Activated T-cell treated with anti-CD3 and anti-CD28 coated beads, Interleukin-2, amount 50 U/mL, for 72 hours (primary cell): Measurements from ENCODE around the gene RAB44. TPM values are rescaled to one million over a fixed set of nuclear protein-coding genes. Genes with fewer than 3 reads are reported as not detected.

ENCODE experiments used
- ATAC-seq, 2 donors: fragments of 150-1000 bp; cut with Tn5 transposase; replicated peaks in 1 of 2; 2 replicates each; pipeline ENCODE4 v1.10.0; 2021; ENCODE audit warnings: moderate library complexity in 2 of 2, mild to moderate bottlenecking in 1 of 2
- DNase-seq, 2 donors: peaks; one replicate each; pipeline ENCODE4 v3.0.0; 2021 to 2022; ENCODE audit warnings: mixed read lengths in 1 of 2
- H3K27ac Mint-ChIP-seq: one replicate; pipeline ENCODE4 v1.8.0; 2022; ENCODE audit warnings: mild to moderate bottlenecking, moderate library complexity, mixed read lengths
- H3K27me3 Mint-ChIP-seq: one replicate; pipeline ENCODE4 v1.8.0; 2022; ENCODE audit warnings: low read depth, mixed read lengths
- H3K36me3 Mint-ChIP-seq, 2 donors: one replicate each; pipeline ENCODE4 v1.8.0; 2022; ENCODE audit warnings: mixed read lengths in 2 of 2, mild to moderate bottlenecking in 1 of 2; ENCODE audit not compliant: insufficient read depth in 2 of 2
- H3K4me1 Mint-ChIP-seq: one replicate; pipeline ENCODE4 v1.8.0; 2022; ENCODE audit warnings: low read depth, mixed read lengths
- H3K4me3 Mint-ChIP-seq, 2 donors: one replicate each; pipeline ENCODE4 v1.8.0; 2022; ENCODE audit warnings: mild to moderate bottlenecking in 2 of 2, mixed read lengths in 2 of 2, moderate library complexity in 2 of 2
- H3K9me3 Mint-ChIP-seq, 2 donors: one replicate each; pipeline ENCODE4 v1.8.0; 2022; ENCODE audit warnings: mixed read lengths in 2 of 2
- total RNA-seq, 2 donors: library from RNA; stranded (reverse); gene quantifications; one replicate each; pipeline ENCODE4 v1.2.3, GENCODE V29; 2022

RAB44 gene
- total RNA-seq, 2 donors from 2014 or later: 0.05 to 0.09 TPM

- no peaks in the 10 kb centered on the region for H3K9me3 Mint-ChIP-seq
These were observed 84.0 kb downstream of the RAB44 start for GRCh38 chr6:36781669-36782068.

More at GRCh38 chr6:36781669-36782068, 84.0 kb downstream of the RAB44 start:
- peaks cover 10% of the 10 kb centered on the region for H3K4me1 Mint-ChIP-seq
- H3K4me3 Mint-ChIP-seq: no peak overlapping the region
- H3K27ac Mint-ChIP-seq: no peak overlapping the region
- DNase-seq (no peak), ATAC-seq (no peak)
- no peaks in the 10 kb centered on the region for H3K27me3 Mint-ChIP-seq
- no peaks in the 10 kb centered on the region for H3K36me3 Mint-ChIP-seq

Other genes with a start within 250 kb of the RAB44 start
- gene STK38, start 150.3 kb upstream of the RAB44 start, total RNA-seq: 10 to 100 TPM; 30.7 to 34.4 TPM
- gene SRSF3, start 103.5 kb upstream of the RAB44 start, total RNA-seq: 100 to 1,000 TPM; 409 to 541 TPM
- gene CDKN1A, start 19.1 kb upstream of the RAB44 start, total RNA-seq: 10 to 100 TPM; 59.9 to 60.4 TPM
- gene CPNE5, start 141.6 kb downstream of the RAB44 start, total RNA-seq: 1 to 10 TPM in 1 of 2 donors, under 1 TPM in 1; 0.48 to 2.6 TPM
- 10 to 100 TPM; 32.6 to 43.0 TPM for gene PPIL1, start 177.0 kb downstream of the RAB44 start, total RNA-seq
- gene C6orf89, start 188.1 kb downstream of the RAB44 start, total RNA-seq: 10 to 100 TPM; 53.1 to 54.6 TPM